GM12875 (cell line): ENCODE results near the gene ANKS1B.
"Not testable (repeated sequence)": the region's sequence is repeated elsewhere in the genome, so short reads cannot be mapped to it uniquely, and the experiment has no call there.

ENCODE experiments used
- H3K4me3 ChIP-seq: one replicate; pipeline ENCODE4 v1.5.1; 2011; ENCODE audit warnings: low read depth, low read length, control low read depth
- CTCF ChIP-seq: IDR thresholded peaks from 2 replicates; pipeline ENCODE4 v1.5.1; 2011; ENCODE audit warnings: low read depth, mild to moderate bottlenecking, control low read depth, inconsistent platforms, low read length, moderate library complexity, borderline replicate concordance; ENCODE audit not compliant: insufficient read depth

ANKS1B gene

GRCh38 chr12:98980508-98980907 is 1004.2 kb downstream of the ANKS1B start:
- TF ChIP-seq CTCF, result no peak

GRCh38 chr12:98977186-98977585 is 1007.5 kb downstream of the ANKS1B start:
- H3K4me3 ChIP-seq, result no peak overlapping the region
- no peak for TF ChIP-seq CTCF

More at GRCh38 chr12:98980508-98980907, 1004.2 kb downstream of the ANKS1B start:
- H3K4me3 ChIP-seq, result no peak overlapping the region

- no peak for TF ChIP-seq CTCF
- no peak overlapping the region for H3K4me3 ChIP-seq
These were observed 1009.9 kb downstream of the ANKS1B start for GRCh38 chr12:98974767-98975381.

- H3K4me3 ChIP-seq, result no peak overlapping the region
- no peak for TF ChIP-seq CTCF
These were observed 1011.3 kb downstream of the ANKS1B start for GRCh38 chr12:98973395-98973794.

- no peak for TF ChIP-seq CTCF
These were observed 1013.8 kb downstream of the ANKS1B start for GRCh38 chr12:98970950-98971349.

GRCh38 chr12:98970210-98970609 is 1014.5 kb downstream of the ANKS1B start:
- H3K4me3 ChIP-seq, result no peak overlapping the region
- no peak for TF ChIP-seq CTCF

More at GRCh38 chr12:98970950-98971349, 1013.8 kb downstream of the ANKS1B start:
- no peak overlapping the region for H3K4me3 ChIP-seq

GRCh38 chr12:98968896-98969295 is 1015.8 kb downstream of the ANKS1B start:
- no peak overlapping the region for H3K4me3 ChIP-seq
- TF ChIP-seq CTCF, result no peak

- not testable (repeated sequence) for H3K4me3 ChIP-seq
These were observed 1027.6 kb downstream of the ANKS1B start for GRCh38 chr12:98957135-98957534.
